WI38 (cell line): ENCODE data around the gene TOM1.

Source experiments
- H3K4me3 ChIP-seq: 2 replicates; pipeline ENCODE4 v1.5.1; 2011; ENCODE audit warnings: low read depth, mild to moderate bottlenecking, control low read depth, low read length
- TF ChIP-seq, protein P1 (sequence below): IDR thresholded peaks from 2 replicates; pipeline ENCODE4 v1.5.1; 2012; ENCODE audit warnings: low read depth, mild to moderate bottlenecking, control low read depth, low read length

Gene TOM1

DNA sequence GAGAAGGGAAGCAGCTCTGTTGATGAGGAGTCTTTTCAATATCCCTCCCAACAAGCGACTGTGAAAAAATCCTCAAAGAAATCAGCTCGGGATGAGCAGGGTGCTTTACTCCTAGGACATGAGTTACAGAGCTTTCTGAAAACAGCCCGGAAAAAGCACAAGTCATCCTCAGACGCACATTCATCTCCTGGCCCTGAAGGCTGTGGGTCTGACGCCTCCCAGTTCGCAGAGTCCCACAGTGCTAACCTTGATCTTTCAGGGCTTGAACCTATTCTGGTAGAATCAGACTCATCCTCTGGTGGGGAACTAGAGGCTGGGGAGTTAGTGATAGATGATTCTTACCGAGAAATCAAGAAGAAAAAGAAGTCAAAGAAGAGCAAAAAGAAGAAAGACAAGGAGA is 34.7 kb upstream of the TOM1 start:
- TF ChIP-seq, protein P1, sequence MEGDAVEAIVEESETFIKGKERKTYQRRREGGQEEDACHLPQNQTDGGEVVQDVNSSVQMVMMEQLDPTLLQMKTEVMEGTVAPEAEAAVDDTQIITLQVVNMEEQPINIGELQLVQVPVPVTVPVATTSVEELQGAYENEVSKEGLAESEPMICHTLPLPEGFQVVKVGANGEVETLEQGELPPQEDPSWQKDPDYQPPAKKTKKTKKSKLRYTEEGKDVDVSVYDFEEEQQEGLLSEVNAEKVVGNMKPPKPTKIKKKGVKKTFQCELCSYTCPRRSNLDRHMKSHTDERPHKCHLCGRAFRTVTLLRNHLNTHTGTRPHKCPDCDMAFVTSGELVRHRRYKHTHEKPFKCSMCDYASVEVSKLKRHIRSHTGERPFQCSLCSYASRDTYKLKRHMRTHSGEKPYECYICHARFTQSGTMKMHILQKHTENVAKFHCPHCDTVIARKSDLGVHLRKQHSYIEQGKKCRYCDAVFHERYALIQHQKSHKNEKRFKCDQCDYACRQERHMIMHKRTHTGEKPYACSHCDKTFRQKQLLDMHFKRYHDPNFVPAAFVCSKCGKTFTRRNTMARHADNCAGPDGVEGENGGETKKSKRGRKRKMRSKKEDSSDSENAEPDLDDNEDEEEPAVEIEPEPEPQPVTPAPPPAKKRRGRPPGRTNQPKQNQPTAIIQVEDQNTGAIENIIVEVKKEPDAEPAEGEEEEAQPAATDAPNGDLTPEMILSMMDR, result no peak
- H3K4me3 ChIP-seq, result no peak overlapping the region

DNA sequence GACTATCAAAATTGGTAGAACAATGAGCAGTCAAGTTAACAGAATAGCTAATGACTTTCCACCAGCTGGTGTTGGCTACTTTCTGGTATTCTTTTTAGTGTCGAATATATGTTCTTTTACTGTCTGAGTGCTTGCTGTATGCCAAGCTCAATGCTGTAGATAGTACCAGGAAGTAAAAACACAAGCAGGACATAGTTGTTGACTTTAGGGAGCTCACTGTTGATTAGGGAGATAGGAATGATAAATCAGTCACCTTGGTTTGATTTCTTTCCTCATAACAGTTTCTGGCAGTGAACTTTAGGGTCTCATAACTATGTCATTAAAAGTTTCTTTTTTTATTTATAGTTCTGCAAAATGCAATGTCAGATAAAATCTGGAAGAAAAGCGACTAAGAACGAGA is 33.4 kb upstream of the TOM1 start:
- H3K4me3 ChIP-seq, result no peak overlapping the region
- TF ChIP-seq, protein P1, result no peak

DNA sequence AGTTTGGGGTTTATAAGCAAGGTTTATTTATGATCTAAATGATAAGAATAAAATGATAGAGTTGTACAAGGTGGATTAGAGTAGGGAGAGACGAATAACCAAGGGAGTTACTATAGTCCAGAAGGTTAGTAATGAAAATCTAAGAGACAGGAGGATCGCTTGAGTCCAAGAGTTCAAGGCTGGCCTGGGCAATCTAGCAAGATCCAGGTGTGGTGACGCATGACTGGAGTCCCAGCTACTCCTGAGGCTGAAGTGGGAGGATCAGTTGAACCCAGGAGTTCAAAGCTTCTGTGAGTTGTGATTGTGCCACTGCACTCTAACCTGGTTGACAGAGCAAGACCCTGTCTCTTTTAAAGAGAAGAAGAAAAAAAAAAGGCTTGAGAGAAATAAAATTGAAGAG is 30.1 kb upstream of the TOM1 start:
- TF ChIP-seq, protein P1, result no peak

DNA sequence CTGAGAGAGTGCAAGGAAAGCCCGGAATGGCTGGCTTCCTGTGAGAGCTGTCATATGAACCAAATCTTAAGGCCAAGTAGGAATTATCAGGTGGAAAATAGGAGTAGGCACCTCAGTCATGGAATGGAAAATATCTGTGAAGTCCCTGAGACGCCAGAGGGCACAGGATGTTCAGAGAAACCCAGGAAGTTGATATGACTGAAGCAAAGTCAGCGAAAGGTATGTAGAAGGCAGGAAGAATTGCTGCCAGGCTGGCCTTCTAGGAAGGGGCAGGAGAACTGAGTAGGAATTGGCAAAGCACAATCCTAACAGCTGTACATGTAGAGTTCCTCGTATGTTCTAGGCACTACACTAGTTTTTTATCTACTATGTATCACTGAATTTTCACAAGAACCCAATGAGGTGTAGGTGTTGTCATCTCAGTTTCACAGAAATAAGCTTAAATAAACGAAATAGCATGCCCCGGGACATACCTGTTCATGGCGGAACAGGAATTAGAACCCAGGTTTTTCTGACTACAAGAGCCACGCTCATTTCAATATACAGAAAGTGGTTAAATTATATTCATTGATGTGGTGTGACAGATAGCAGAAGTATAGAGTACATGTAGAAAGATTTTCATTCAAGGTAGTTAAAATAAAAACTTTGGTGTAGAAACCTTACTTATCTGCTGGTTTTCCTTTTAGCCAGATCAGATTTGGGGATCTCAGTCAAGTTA is 25.4 kb upstream of the TOM1 start:
- TF ChIP-seq, protein P1, result no peak

More for the DNA sequence above, 30.1 kb upstream of the TOM1 start:
- H3K4me3 ChIP-seq, result no peak overlapping the region

DNA sequence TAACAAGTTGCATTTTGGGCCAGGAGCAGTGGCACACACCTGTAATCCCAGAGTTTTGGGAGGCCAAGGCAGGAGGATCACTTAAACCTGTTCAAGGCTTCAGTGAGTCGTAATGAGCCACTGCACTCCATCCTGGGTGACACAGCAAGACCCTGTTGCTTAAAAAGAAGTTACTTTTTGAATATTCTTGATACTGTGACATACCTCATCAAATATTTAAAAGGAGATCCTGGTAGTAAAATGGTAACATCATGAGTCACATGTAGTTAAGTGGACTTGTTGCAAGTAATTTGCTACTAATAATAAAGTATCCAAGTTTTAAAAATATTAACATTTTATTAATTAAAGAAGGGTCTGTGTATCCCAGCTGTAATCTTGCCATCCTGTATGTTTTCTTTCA is 24.1 kb upstream of the TOM1 start:
- H3K4me3 ChIP-seq, result no peak overlapping the region
- TF ChIP-seq, protein P1, result no peak

More for the DNA sequence above, 25.4 kb upstream of the TOM1 start:
- H3K4me3 ChIP-seq, result no peak overlapping the region

DNA sequence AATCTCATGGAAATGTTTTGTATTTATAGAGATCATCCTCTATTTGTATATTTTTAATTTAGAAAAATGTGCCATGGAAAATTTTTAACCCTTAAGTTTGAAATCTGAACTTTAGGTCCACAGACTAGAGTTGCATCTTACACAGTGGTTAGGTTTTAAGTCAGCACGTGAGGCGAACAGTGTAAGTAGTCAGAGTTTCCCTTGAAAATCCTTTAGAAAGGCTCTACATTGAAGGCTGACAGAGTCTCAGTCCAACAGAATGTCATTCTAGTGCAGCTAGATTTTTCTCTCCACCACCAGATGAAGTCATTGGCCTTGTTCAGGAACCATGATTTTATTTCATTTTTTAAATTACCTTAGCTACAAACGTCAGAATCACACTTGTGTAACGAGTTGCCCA is 23.7 kb upstream of the TOM1 start:
- no peak overlapping the region for H3K4me3 ChIP-seq
- TF ChIP-seq, protein P1, result no peak

DNA sequence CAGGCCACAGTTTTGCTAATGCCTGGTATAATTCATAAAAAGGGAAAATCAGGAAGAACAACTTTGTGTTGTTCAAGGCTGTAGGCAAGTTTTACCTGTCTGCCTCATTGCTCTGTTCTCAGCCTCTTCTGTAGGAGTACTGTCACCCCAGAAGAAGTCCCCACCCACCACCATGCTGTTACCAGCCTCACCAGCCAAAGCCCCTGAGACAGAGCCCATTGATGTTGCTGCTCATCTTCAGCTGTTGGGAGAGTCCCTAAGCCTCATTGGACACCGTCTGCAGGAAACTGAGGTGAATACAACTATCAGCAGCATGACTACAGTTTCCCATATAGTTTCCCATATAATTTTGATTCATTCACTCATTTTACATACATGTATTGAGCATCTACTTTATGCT is 11.6 kb upstream of the TOM1 start:
- TF ChIP-seq, protein P1, result no peak
- no peak overlapping the region for H3K4me3 ChIP-seq
